Esophagus muscularis mucosa (tissue), 3 donors: ENCODE data around the gene PACSIN2.

Source experiments
- POLR2A ChIP-seq: fragments of 450-650 bp; IDR thresholded peaks from one replicate; pipeline ENCODE4 v1.6.1; 2017; ENCODE audit warnings: antibody characterized with exemption, moderate library complexity, mild to moderate bottlenecking, low read depth
- TF ChIP-seq, protein P1 (sequence below), 3 experiments: fragments of 200-600 bp in 2 of 3; fragments of 450-650 bp in 1 of 3; sonication (generic) in 2 of 3; IDR thresholded peaks; one replicate each; pipeline ENCODE4 v1.5.1; 2017 to 2019; ENCODE audit warnings: antibody characterized with exemption in 3 of 3, mild to moderate bottlenecking in 2 of 3, moderate library complexity in 1 of 3

DNA sequence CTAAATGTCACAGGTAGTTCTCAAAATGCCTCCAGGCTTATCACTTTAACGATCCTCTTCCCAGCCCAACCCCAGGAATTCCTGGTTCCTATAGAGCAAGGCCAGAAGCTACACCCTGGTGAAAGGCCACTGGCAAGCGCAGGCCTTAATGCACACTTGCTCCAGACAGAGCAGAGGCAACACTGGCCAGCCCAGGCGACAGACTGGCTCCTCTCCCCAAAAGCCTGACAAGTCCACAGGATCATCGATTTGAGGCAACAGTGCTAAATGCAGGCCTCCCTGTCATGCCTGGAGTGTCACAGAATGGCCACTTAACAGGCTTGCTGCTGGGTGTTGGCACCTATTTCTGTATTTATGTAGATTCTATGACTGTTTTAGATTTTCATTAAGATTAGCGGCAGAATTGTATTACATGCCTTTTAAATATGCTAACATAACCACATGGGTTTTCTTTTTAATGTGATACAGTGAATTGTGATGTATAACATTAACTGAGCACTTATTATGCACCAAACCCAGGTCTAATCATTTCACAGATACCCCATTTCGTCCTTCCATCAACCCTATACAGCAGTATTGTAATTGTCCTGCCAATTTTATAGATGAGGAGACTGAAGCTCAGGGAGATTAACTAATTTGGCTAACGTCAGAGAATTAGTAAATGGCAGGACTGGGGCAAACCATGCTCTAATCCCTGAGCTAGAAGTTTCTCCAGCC, 38.6 kb downstream of the PACSIN2 start:
- no peak for TF ChIP-seq POLR2A
- TF ChIP-seq, protein P1, sequence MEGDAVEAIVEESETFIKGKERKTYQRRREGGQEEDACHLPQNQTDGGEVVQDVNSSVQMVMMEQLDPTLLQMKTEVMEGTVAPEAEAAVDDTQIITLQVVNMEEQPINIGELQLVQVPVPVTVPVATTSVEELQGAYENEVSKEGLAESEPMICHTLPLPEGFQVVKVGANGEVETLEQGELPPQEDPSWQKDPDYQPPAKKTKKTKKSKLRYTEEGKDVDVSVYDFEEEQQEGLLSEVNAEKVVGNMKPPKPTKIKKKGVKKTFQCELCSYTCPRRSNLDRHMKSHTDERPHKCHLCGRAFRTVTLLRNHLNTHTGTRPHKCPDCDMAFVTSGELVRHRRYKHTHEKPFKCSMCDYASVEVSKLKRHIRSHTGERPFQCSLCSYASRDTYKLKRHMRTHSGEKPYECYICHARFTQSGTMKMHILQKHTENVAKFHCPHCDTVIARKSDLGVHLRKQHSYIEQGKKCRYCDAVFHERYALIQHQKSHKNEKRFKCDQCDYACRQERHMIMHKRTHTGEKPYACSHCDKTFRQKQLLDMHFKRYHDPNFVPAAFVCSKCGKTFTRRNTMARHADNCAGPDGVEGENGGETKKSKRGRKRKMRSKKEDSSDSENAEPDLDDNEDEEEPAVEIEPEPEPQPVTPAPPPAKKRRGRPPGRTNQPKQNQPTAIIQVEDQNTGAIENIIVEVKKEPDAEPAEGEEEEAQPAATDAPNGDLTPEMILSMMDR (IDR thresholded peaks at IDR 0.05), result no peak
